ENCODE measurements around the gene CFAP74. TPM values are rescaled to one million over a fixed set of nuclear protein-coding genes. Genes with fewer than 3 reads are reported as not detected.

Gene CFAP74
- total and polyA plus RNA-seq, 9 of the 15 experiments (the other 6 are each of a cell fraction or from before 2014, with no cell fraction given) = 0.03 to 0.15 (median 0.05) TPM; not detected in 6

GRCh38 chr1:2009101-2010053, 5.8 kb upstream of the CFAP74 start:
- DNase-seq (ENCODE audit: extremely low read depth in 1 of 4, low spot score in 3 of 4) (no peak), FAIRE-seq (no peak), ATAC-seq (peak; percentile 19; the same call in 2 of the 3 replicates)
- in situ Hi-C loops (cut with MboI) = no loop called here
- BruUV-seq (replicated peaks) = no TSS peak
- H3K27me3 ChIP-seq (ENCODE audit: control insufficient read depth in 2 of 2, insufficient read depth in 2 of 2, low read length in 2 of 2) = peaks cover 57 to 91% of the 10 kb centered on the region in 2 experiments
- intact Hi-C loops (cut with micrococcal nuclease) = no loop called here
- no peak overlapping the region for H3K27ac ChIP-seq (ENCODE audit: extremely low read depth, low read depth, low read length)
- no peak overlapping the region for H3K4me2 ChIP-seq (ENCODE audit: insufficient read depth, low read length)
- H3K9ac ChIP-seq (ENCODE audit: insufficient read depth in 1 of 2, low read depth in 2 of 2, low read length in 2 of 2) = no peak overlapping the region
- POLR2A ChIA-PET = interaction anchor here (0.7 to 1.2 kb wide), 2 partner anchors 53 to 232 kb away, joined by 3 read pairs; no protein-coding TSS in a partner anchor
- no peak overlapping the region for H2AFZ ChIP-seq (ENCODE audit: low read depth, low read length)
- CTCF ChIA-PET (ENCODE audit: low intra/inter-chr PET ratio) = no interaction called here
- no peak overlapping the region for H3K4me3 ChIP-seq
- H3K36me3 ChIP-seq (ENCODE audit: control insufficient read depth, insufficient read depth, low read length) = no peaks in the 10 kb centered on the region
- no peaks in the 10 kb centered on the region for H3K79me2 ChIP-seq (ENCODE audit: control insufficient read depth, insufficient read depth, low read length)
- TF ChIP-seq SIN3B (IDR thresholded peaks at IDR 0.05; ENCODE audit: low read depth) (no peak), PHF21A (IDR thresholded peaks at IDR 0.05; ENCODE audit: borderline replicate concordance, low read depth) (no peak), UBTF (IDR thresholded peaks at IDR 0.05; ENCODE audit: borderline replicate concordance in 1 of 2, low read depth in 2 of 2, low read length in 2 of 2) (no peak), STAG1 (CRISPR knock-in tag; IDR thresholded peaks at IDR 0.05; ENCODE audit: borderline replicate concordance) (0 out of 2 replicates have a peak, but pooled peaks have one; percentile 13)
- H4K20me1 ChIP-seq (replicated peaks; ENCODE audit: control insufficient read depth, insufficient read depth, low read length) = peaks cover 4% of the 10 kb centered on the region
- no peaks in the 10 kb centered on the region for H3K9me3 ChIP-seq (replicated peaks; ENCODE audit: control insufficient read depth, insufficient read depth, low read depth, low read length)
- 3% methylated on average over 27 of the region's 27 CpGs for WGBS (ENCODE audit: insufficient coverage, low coverage, missing lambda C conversion rate)
- peaks cover 0 to 2% of the 10 kb centered on the region in 2 experiments; a peak in 1 of 5 replicates for H3K4me1 ChIP-seq (replicated peaks in 1 of 2; ENCODE audit: control insufficient read depth in 2 of 2, insufficient read depth in 2 of 2, low read length in 2 of 2)
- no peaks in the 10 kb centered on the region for H3K9me1 ChIP-seq (ENCODE audit: control insufficient read depth, insufficient read depth, low read length)
